Stimulated activated CD8-positive, alpha-beta memory T cell treated with anti-CD3 and anti-CD28 coated beads, Interleukin-7, amount 100 ng/mL, for 24 hours (primary cell): ENCODE measurements around the gene ZNF22.

Experiments
- DNase-seq: peaks from one replicate; pipeline ENCODE4 v3.0.0-alpha.2; 2020; ENCODE audit warnings: low read depth

The ZNF22 gene

GRCh38 chr10:45015590-45015989 lies 14.9 kb downstream of the ZNF22 start:
- DNase-seq = no peak

GRCh38 chr10:45023426-45023825 lies 22.7 kb downstream of the ZNF22 start:
- DNase-seq = no peak

GRCh38 chr10:45034301-45034700 lies 33.6 kb downstream of the ZNF22 start:
- DNase-seq = no peak

GRCh38 chr10:45035673-45036072 lies 35.0 kb downstream of the ZNF22 start:
- DNase-seq = no peak

GRCh38 chr10:45040921-45041542 lies 40.3 kb downstream of the ZNF22 start:
- DNase-seq = no peak

- DNase-seq = no peak
Measured at GRCh38 chr10:45044290-45044689, 43.6 kb downstream of the ZNF22 start.

GRCh38 chr10:45050551-45051235 lies 50.0 kb downstream of the ZNF22 start:
- no peak for DNase-seq

- no peak for DNase-seq
Measured at GRCh38 chr10:45052700-45053099, 52.0 kb downstream of the ZNF22 start.

- no peak for DNase-seq
Measured at GRCh38 chr10:45053569-45054100, 52.9 kb downstream of the ZNF22 start.
